MCF 10A (cell line): ENCODE measurements around the gene PBX1. TPM values are rescaled to one million over a fixed set of nuclear protein-coding genes. Genes with fewer than 3 reads are reported as not detected.
A peak's percentile ranks its signal among the peaks of the same experiment; 100 is the strongest.

Experiments used
- BruUV-seq: library from RNA; stranded (reverse); fragments of 400-500 nt; replicated peaks from 2 replicates; lab custom pipeline; 2021; lab: Mats Ljungman, UMichigan
- CTCF ChIA-PET: fragments of 300-600 bp; sonication (Branson Sonifier 250); formaldehyde crosslinking; extraction: SDS; loops from one replicate; lab custom pipeline; 2021; ENCODE audit warnings: antibody characterized with exemption, inconsistent platforms; lab: Yijun Ruan, JAX
- POLR2A ChIA-PET: fragments of 300-600, 350-650 bp; sonication (Branson Sonifier 250); formaldehyde crosslinking; extraction: SDS; loops from one replicate; lab custom pipeline; 2020; ENCODE audit warnings: antibody characterized with exemption, inconsistent platforms; lab: Yijun Ruan, JAX
- DNase-seq: peaks from one replicate; pipeline ENCODE4 v3.0.0-alpha.2; 2018; ENCODE audit not compliant: unreplicated experiment
- H3K27ac Mint-ChIP-seq: one replicate; pipeline ENCODE4 v1.8.0; 2022; ENCODE audit warnings: mild to moderate bottlenecking, low read depth, mixed read lengths; ENCODE audit not compliant: unreplicated experiment
- H3K27me3 Mint-ChIP-seq: one replicate; pipeline ENCODE4 v1.8.0; 2022; ENCODE audit warnings: mixed read lengths; ENCODE audit not compliant: insufficient read depth, unreplicated experiment
- H3K36me3 Mint-ChIP-seq: one replicate; pipeline ENCODE4 v1.8.0; 2022; ENCODE audit warnings: mild to moderate bottlenecking, moderate library complexity, mixed read lengths; ENCODE audit not compliant: insufficient read depth, unreplicated experiment
- H3K4me1 Mint-ChIP-seq: one replicate; pipeline ENCODE4 v1.8.0; 2022; ENCODE audit warnings: mixed read lengths; ENCODE audit not compliant: insufficient read depth, unreplicated experiment
- H3K4me3 Mint-ChIP-seq: one replicate; pipeline ENCODE4 v1.8.0; 2022; ENCODE audit warnings: mild to moderate bottlenecking, moderate library complexity, mixed read lengths; ENCODE audit not compliant: unreplicated experiment
- H3K9me3 Mint-ChIP-seq: one replicate; pipeline ENCODE4 v1.8.0; 2022; ENCODE audit warnings: mixed read lengths; ENCODE audit not compliant: unreplicated experiment
- CTCF ChIP-seq: fragments of 200-600 bp; IDR thresholded peaks from one replicate; pipeline ENCODE4 v1.8.0; 2022; ENCODE audit warnings: antibody characterized with exemption, mild to moderate bottlenecking; ENCODE audit not compliant: unreplicated experiment
- intact Hi-C: fragments of 100-400 bp; cut with micrococcal nuclease; formaldehyde crosslinking; loops from 2 replicates; pipeline ENCODE4 v1.14.1; 2022
- total RNA-seq: library from RNA; stranded (reverse); gene quantifications from 2 replicates; pipeline ENCODE4 v1.2.3, GENCODE V29; 2022

Gene PBX1
- total RNA-seq, 1 experiment from 2014 or later: 5.8 TPM

GRCh38 chr1:164565357-164565756 is 6.4 kb downstream of the PBX1 start:
- no TSS peak for BruUV-seq
- no peaks in the 10 kb centered on the region for H3K27me3 Mint-ChIP-seq
- TF ChIP-seq CTCF: no peak
- ChIA-PET CTCF (interaction anchor here (0.6 to 1.6 kb wide), 2 partner anchors 12 to 166 kb away, joined by 3 to 4 read pairs; no protein-coding TSS in a partner anchor), POLR2A (interaction anchor here (1.0 kb wide), 1 partner anchor 42 kb away, joined by 3 read pairs; no protein-coding TSS in a partner anchor)
- intact Hi-C loops: no loop called here
- no peak overlapping the region for H3K4me3 Mint-ChIP-seq
- peaks cover 33% of the 10 kb centered on the region for H3K4me1 Mint-ChIP-seq
- peak overlapping the region; percentile 62 for H3K27ac Mint-ChIP-seq
- no peaks in the 10 kb centered on the region for H3K36me3 Mint-ChIP-seq
- no peak for DNase-seq
- H3K9me3 Mint-ChIP-seq: no peaks in the 10 kb centered on the region

GRCh38 chr1:164567774-164568173 is 8.8 kb downstream of the PBX1 start:
- no peaks in the 10 kb centered on the region for H3K36me3 Mint-ChIP-seq
- no peaks in the 10 kb centered on the region for H3K9me3 Mint-ChIP-seq
- TF ChIP-seq CTCF: no peak
- no peak overlapping the region for H3K27ac Mint-ChIP-seq
- peaks cover 23% of the 10 kb centered on the region for H3K4me1 Mint-ChIP-seq
- intact Hi-C loops: no loop called here
- ChIA-PET CTCF (interaction anchor here (1.1 kb wide), 1 partner anchor 51 kb away, joined by 3 read pairs; no protein-coding TSS in a partner anchor), POLR2A (interaction anchor here (0.6 to 1.9 kb wide), 2 partner anchors 9 to 1962 kb away, joined by 3 to 15 read pairs; partner anchors contain the start of gene PBX1)
- no peaks in the 10 kb centered on the region for H3K27me3 Mint-ChIP-seq
- DNase-seq: no peak
- no TSS peak for BruUV-seq
- H3K4me3 Mint-ChIP-seq: no peak overlapping the region

GRCh38 chr1:164569241-164569640 is 10.3 kb downstream of the PBX1 start:
- no peak overlapping the region for H3K4me3 Mint-ChIP-seq
- CTCF ChIA-PET: interaction anchor here (0.6 to 0.9 kb wide), 5 partner anchors 16 to 218 kb away, joined by 3 to 4 read pairs (median 4); no protein-coding TSS in a partner anchor

More at GRCh38 chr1:164569241-164569640, 10.3 kb downstream of the PBX1 start:
- no peak for TF ChIP-seq CTCF
- no peak for DNase-seq
- Mint-ChIP-seq H3K9me3 (no peaks in the 10 kb centered on the region), H3K27ac (no peak overlapping the region), H3K36me3 (no peaks in the 10 kb centered on the region), H3K4me1 (peaks cover 17% of the 10 kb centered on the region), H3K27me3 (no peaks in the 10 kb centered on the region)
- POLR2A ChIA-PET: interaction anchor here (1.3 to 1.9 kb wide), 2 partner anchors 8 to 11 kb away, joined by 3 to 9 read pairs; partner anchors contain the start of gene PBX1
- intact Hi-C loops: no loop called here
- BruUV-seq: no TSS peak
